Neutrophil (primary cell): ENCODE data around the gene USP34.

Experiments
- H3K27ac ChIP-seq: fragments of 200-600 bp; sonication (generic); 2 replicates; pipeline ENCODE4 v1.5.1; 2016; ENCODE audit warnings: mild to moderate bottlenecking, moderate library complexity
- H3K27me3 ChIP-seq: fragments of 200-600 bp; sonication (generic); 2 replicates; pipeline ENCODE4 v1.6.0; 2016; ENCODE audit warnings: mild to moderate bottlenecking
- H3K36me3 ChIP-seq: fragments of 200-600 bp; sonication (generic); 2 replicates; pipeline ENCODE4 v1.5.1; 2017
- H3K4me1 ChIP-seq, 2 experiments: fragments of 200-600 bp in 1 of 2; sonication (generic) in 1 of 2; 1 replicate in 1 of 2; 2 replicates in 1 of 2; pipeline versions ENCODE4 v1.5.1 to v1.6.1; 2013 to 2016; ENCODE audit warnings: low read depth in 1 of 2, low read length in 1 of 2, mild to moderate bottlenecking in 1 of 2, moderate library complexity in 1 of 2; ENCODE audit not compliant: control insufficient read depth in 1 of 2, insufficient read depth in 1 of 2
- H3K4me3 ChIP-seq, 2 experiments: fragments of 200-600 bp in 1 of 2; sonication (generic) in 1 of 2; 1 replicate in 1 of 2; 2 replicates in 1 of 2; pipeline ENCODE4 v1.5.1; 2013 to 2016; ENCODE audit warnings: low read depth in 1 of 2, low read length in 1 of 2, mild to moderate bottlenecking in 1 of 2, moderate library complexity in 1 of 2
- H3K9me3 ChIP-seq: fragments of 200-600 bp; sonication (generic); 2 replicates; pipeline ENCODE4 v1.5.1; 2016
- TF ChIP-seq, protein P1 (sequence below): fragments of 200-600 bp; sonication (generic); IDR thresholded peaks from 2 replicates; pipeline ENCODE4 v1.5.1; 2016; ENCODE audit warnings: antibody characterized with exemption

Gene USP34

DNA sequence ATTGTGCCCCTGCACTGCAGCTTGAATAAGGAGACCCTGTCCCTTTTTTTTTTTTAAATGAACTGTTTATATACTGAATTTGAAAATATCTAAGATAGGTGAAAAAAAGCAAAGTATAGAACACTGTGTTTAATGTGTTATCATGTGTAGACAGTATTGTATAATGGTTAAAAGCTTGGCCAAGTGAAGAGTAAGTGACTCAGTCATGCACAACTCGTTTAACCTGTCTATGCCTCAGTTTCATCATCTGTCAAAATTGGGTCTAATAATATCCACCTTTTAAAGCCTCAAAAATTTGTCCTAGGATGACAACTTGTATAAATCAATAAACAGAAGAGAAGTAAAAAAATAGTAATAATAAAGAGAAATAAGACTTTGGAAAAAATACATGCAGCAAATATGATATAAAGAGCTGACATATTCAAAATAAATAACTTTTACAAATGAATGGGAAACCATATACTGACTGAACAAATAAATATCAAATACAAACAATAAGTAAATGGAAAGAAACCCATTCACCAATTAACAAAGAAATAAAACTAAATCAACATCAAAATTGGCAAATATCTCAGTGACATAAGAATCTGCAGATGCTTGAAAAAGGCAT lies 195.2 kb downstream of the USP34 start:
- Histone ChIP-seq H3K27ac (no peak overlapping the region), H3K4me1 (peaks cover 0 to 8% of the 10 kb centered on the region in 2 experiments), H3K4me3 (no peak overlapping the region), H3K27me3 (no peaks in the 10 kb centered on the region), H3K9me3 (no peaks in the 10 kb centered on the region), H3K36me3 (peaks cover 54% of the 10 kb centered on the region)
- TF ChIP-seq, protein P1, sequence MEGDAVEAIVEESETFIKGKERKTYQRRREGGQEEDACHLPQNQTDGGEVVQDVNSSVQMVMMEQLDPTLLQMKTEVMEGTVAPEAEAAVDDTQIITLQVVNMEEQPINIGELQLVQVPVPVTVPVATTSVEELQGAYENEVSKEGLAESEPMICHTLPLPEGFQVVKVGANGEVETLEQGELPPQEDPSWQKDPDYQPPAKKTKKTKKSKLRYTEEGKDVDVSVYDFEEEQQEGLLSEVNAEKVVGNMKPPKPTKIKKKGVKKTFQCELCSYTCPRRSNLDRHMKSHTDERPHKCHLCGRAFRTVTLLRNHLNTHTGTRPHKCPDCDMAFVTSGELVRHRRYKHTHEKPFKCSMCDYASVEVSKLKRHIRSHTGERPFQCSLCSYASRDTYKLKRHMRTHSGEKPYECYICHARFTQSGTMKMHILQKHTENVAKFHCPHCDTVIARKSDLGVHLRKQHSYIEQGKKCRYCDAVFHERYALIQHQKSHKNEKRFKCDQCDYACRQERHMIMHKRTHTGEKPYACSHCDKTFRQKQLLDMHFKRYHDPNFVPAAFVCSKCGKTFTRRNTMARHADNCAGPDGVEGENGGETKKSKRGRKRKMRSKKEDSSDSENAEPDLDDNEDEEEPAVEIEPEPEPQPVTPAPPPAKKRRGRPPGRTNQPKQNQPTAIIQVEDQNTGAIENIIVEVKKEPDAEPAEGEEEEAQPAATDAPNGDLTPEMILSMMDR: no peak

- peak overlapping the region; percentile 18 for H3K27ac ChIP-seq
- no peaks in the 10 kb centered on the region for H3K27me3 ChIP-seq
- H3K36me3 ChIP-seq: peaks cover 44% of the 10 kb centered on the region
- H3K4me1 ChIP-seq: peaks cover 0 to 8% of the 10 kb centered on the region in 2 experiments
- no peak overlapping the region for H3K4me3 ChIP-seq
- TF ChIP-seq, protein P1: no peak
- H3K9me3 ChIP-seq: no peaks in the 10 kb centered on the region
Observed at GRCh38 chr2:61272421-61273070, 198.3 kb downstream of the USP34 start.

- TF ChIP-seq, protein P1: no peak
- Histone ChIP-seq H3K9me3 (no peaks in the 10 kb centered on the region), H3K4me1 (peaks cover 0 to 8% of the 10 kb centered on the region in 2 experiments), H3K27ac (no peak overlapping the region), H3K4me3 (no peak overlapping the region), H3K36me3 (peaks cover 61% of the 10 kb centered on the region), H3K27me3 (no peaks in the 10 kb centered on the region)
Observed at GRCh38 chr2:61268249-61268648, 202.6 kb downstream of the USP34 start.

- no peak overlapping the region for H3K27ac ChIP-seq
- TF ChIP-seq, protein P1: no peak
- H3K4me1 ChIP-seq: no peaks in the 10 kb centered on the region
- no peaks in the 10 kb centered on the region for H3K27me3 ChIP-seq
- no peaks in the 10 kb centered on the region for H3K9me3 ChIP-seq
- no peak overlapping the region for H3K4me3 ChIP-seq
- peaks cover 68% of the 10 kb centered on the region for H3K36me3 ChIP-seq
Observed at GRCh38 chr2:61266632-61267505, 204.0 kb downstream of the USP34 start.

- H3K4me1 ChIP-seq: no peaks in the 10 kb centered on the region
- H3K9me3 ChIP-seq: no peaks in the 10 kb centered on the region
- TF ChIP-seq, protein P1: no peak
- H3K27me3 ChIP-seq: no peaks in the 10 kb centered on the region
- no peak overlapping the region for H3K27ac ChIP-seq
- peaks cover 84% of the 10 kb centered on the region for H3K36me3 ChIP-seq
- H3K4me3 ChIP-seq: no peak overlapping the region
Observed at GRCh38 chr2:61263830-61264229, 207.1 kb downstream of the USP34 start.
